Loucy (cell line): ENCODE data around the gene TSLP.

Experiments used
- H2AFZ ChIP-seq: fragments of 200-600 bp; sonication (generic); 2 replicates; pipeline ENCODE4 v1.6.0; 2016; ENCODE audit warnings: antibody characterized with exemption, mild to moderate bottlenecking, low read length, moderate library complexity
- H3F3A ChIP-seq: fragments of 200-600 bp; 2 replicates; pipeline ENCODE4 v1.6.0; 2016; ENCODE audit warnings: antibody characterized with exemption, low read depth, mild to moderate bottlenecking
- H3K27me3 ChIP-seq: fragments of 200-600 bp; sonication (generic); 2 replicates; pipeline ENCODE4 v1.6.1; 2014; ENCODE audit warnings: low read length, mild to moderate bottlenecking; ENCODE audit not compliant: insufficient read depth, poor library complexity, severe bottlenecking
- H3K36me3 ChIP-seq: fragments of 200-600 bp; sonication (generic); 2 replicates; pipeline ENCODE4 v1.6.1; 2016; ENCODE audit warnings: low read length; ENCODE audit not compliant: insufficient read depth
- H3K4me1 ChIP-seq: fragments of 200-600 bp; sonication (generic); 2 replicates; pipeline ENCODE4 v1.5.1; 2014; ENCODE audit warnings: low read length, mild to moderate bottlenecking; ENCODE audit not compliant: insufficient read depth, poor library complexity, severe bottlenecking
- H3K4me2 ChIP-seq: fragments of 200-600 bp; sonication (generic); 2 replicates; pipeline ENCODE4 v1.6.0; 2014; ENCODE audit warnings: antibody characterized with exemption, low read length, low read depth, mild to moderate bottlenecking; ENCODE audit not compliant: poor library complexity, severe bottlenecking
- H3K4me3 ChIP-seq: fragments of 200-600 bp; sonication (generic); 2 replicates; pipeline ENCODE4 v1.5.1; 2014; ENCODE audit warnings: low read length, mild to moderate bottlenecking, mixed read lengths; ENCODE audit not compliant: poor library complexity, severe bottlenecking
- H3K79me2 ChIP-seq: fragments of 200-600 bp; sonication (generic); 2 replicates; pipeline ENCODE4 v1.6.1; 2014; ENCODE audit warnings: low read length; ENCODE audit not compliant: insufficient read depth
- H3K9ac ChIP-seq: fragments of 200-600 bp; sonication (generic); 2 replicates; pipeline ENCODE4 v1.6.0; 2014; ENCODE audit warnings: mild to moderate bottlenecking, low read depth, low read length, moderate library complexity; ENCODE audit not compliant: poor library complexity, severe bottlenecking
- H3K9me2 ChIP-seq: fragments of 200-600 bp; sonication (generic); replicated peaks from 2 replicates; pipeline ENCODE4 v1.6.1; 2016; ENCODE audit warnings: low read depth, low read length, mixed read lengths
- H3K9me3 ChIP-seq: fragments of 200-600 bp; sonication (generic); 2 replicates; pipeline ENCODE4 v1.6.1; 2014; ENCODE audit warnings: mild to moderate bottlenecking, antibody characterized with exemption, low read length, low read depth; ENCODE audit not compliant: insufficient read depth
- H4K20me1 ChIP-seq: fragments of 200-600 bp; sonication (generic); 2 replicates; pipeline ENCODE4 v1.6.0; 2014; ENCODE audit warnings: antibody characterized with exemption, low read length, mild to moderate bottlenecking; ENCODE audit not compliant: insufficient read depth, poor library complexity, severe bottlenecking
- EZH2phosphoT487 ChIP-seq: fragments of 200-600 bp; IDR thresholded peaks from 2 replicates; pipeline ENCODE4 v1.6.1; 2018; ENCODE audit warnings: antibody characterized with exemption, mild to moderate bottlenecking, moderate library complexity, borderline replicate concordance
- TF ChIP-seq, protein P1 (sequence below): fragments of 200-600 bp; sonication (generic); conservative IDR thresholded peaks from 2 replicates; pipeline ENCODE4 v1.5.1; 2014; ENCODE audit warnings: mild to moderate bottlenecking, antibody characterized with exemption, low read length

The TSLP gene

DNA sequence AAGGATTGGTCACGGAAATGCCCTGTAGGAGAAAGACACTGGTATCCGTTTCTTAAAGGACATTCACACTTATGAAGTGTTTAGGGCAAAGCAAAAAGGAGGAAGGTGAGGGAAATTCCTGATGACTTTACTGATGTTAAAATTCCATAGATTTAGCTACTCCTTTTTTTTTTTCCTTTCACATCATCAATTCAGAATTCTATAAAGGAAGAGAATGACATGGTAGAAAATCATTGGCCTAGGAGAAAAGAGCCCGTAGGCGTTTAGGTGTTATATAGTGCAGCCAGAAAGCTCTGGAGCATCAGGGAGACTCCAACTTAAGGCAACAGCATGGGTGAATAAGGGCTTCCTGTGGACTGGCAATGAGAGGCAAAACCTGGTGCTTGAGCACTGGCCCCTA, at the start of gene TSLP:
Gene TSLP (plus strand): TSS at position 301 of the 400 bp plus-strand sequence. CDS start 178 bp downstream, outside the sequence.
- Histone ChIP-seq H3K4me3 (peak within 1 kb of the TSS; percentile 79), H3K4me2 (peak within 1 kb of the TSS; percentile 81)

DNA sequence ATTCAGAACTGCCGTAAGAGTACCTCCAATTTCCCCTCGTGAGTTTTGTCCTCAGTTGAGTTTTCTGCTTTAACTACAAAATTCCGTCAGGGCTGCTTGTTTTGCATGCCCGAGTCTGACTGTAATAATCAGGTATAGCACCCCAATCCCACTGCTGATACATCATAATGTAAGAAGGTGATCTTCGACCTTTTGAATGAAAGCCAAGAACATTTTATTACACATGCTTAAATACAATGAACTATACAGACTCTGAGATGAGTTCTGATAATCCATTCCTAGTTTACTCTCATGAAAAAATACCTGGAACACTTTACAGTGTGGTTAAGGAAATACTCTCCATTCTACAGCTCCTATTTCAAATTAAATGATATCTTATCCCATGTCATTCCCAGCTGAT, 49.2 kb upstream of the TSLP start:
- Histone ChIP-seq H3K4me3 (no peak overlapping the region), H3K4me2 (no peak overlapping the region), H3F3A (no peaks in the 10 kb centered on the region), H3K27me3 (no peaks in the 10 kb centered on the region), H3K9me3 (no peaks in the 10 kb centered on the region), H3K36me3 (no peaks in the 10 kb centered on the region), H3K9me2 (no peaks in the 10 kb centered on the region), H3K79me2 (no peaks in the 10 kb centered on the region), H4K20me1 (no peaks in the 10 kb centered on the region), H3K9ac (no peak overlapping the region), H3K4me1 (no peaks in the 10 kb centered on the region), H2AFZ (no peak overlapping the region)
- TF ChIP-seq EZH2phosphoT487, result no peak

More for the DNA sequence above, at the start of gene TSLP:
- Histone ChIP-seq H3K9me3 (no peaks in the 10 kb centered on the region), H3F3A (no peaks in the 10 kb centered on the region), H3K9me2 (no peaks in the 10 kb centered on the region), H3K36me3 (no peaks in the 10 kb centered on the region), H3K4me1 (peaks cover 8% of the 10 kb centered on the region), H2AFZ (no peak within 1 kb of the TSS), H3K27me3 (no peaks in the 10 kb centered on the region), H3K9ac (no peak within 1 kb of the TSS), H3K79me2 (peaks cover 4% of the 10 kb centered on the region; the same call in 1 of the 2 replicates), H4K20me1 (no peaks in the 10 kb centered on the region)
- no peak for TF ChIP-seq EZH2phosphoT487
- TF ChIP-seq, protein P1, sequence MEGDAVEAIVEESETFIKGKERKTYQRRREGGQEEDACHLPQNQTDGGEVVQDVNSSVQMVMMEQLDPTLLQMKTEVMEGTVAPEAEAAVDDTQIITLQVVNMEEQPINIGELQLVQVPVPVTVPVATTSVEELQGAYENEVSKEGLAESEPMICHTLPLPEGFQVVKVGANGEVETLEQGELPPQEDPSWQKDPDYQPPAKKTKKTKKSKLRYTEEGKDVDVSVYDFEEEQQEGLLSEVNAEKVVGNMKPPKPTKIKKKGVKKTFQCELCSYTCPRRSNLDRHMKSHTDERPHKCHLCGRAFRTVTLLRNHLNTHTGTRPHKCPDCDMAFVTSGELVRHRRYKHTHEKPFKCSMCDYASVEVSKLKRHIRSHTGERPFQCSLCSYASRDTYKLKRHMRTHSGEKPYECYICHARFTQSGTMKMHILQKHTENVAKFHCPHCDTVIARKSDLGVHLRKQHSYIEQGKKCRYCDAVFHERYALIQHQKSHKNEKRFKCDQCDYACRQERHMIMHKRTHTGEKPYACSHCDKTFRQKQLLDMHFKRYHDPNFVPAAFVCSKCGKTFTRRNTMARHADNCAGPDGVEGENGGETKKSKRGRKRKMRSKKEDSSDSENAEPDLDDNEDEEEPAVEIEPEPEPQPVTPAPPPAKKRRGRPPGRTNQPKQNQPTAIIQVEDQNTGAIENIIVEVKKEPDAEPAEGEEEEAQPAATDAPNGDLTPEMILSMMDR, result no peak

DNA sequence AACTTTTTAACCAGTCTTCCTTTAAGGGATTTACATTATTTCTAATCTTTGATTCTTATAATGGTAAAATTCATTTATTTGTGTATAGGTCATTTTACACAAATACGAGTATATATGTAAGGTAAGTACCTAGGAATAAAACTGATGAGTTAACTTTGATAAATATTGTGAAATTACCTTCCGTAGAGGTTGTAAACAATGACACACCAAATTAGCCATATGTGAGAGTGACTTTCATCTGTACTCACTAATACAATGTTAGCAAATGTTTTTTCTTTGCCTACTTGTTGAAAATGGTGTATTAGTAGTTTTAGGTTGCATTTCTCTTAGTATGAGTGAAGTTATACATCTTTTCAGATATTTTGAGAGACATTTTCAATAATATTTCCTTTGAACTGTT, 42.6 kb upstream of the TSLP start:
- no peak overlapping the region for H3K9ac ChIP-seq
- H3K9me2 ChIP-seq, result no peaks in the 10 kb centered on the region
- H2AFZ ChIP-seq, result no peak overlapping the region
- H3F3A ChIP-seq, result no peaks in the 10 kb centered on the region
- TF ChIP-seq EZH2phosphoT487, result no peak
- TF ChIP-seq, protein P1, result no peak
- H3K4me1 ChIP-seq, result no peaks in the 10 kb centered on the region
- no peak overlapping the region for H3K4me3 ChIP-seq
- H3K36me3 ChIP-seq, result no peaks in the 10 kb centered on the region
- no peaks in the 10 kb centered on the region for H3K79me2 ChIP-seq
- H3K27me3 ChIP-seq, result no peaks in the 10 kb centered on the region
- no peaks in the 10 kb centered on the region for H3K9me3 ChIP-seq
- H3K4me2 ChIP-seq, result no peak overlapping the region
- no peaks in the 10 kb centered on the region for H4K20me1 ChIP-seq
